Measurements from ENCODE around the gene MIPEP.

DNA sequence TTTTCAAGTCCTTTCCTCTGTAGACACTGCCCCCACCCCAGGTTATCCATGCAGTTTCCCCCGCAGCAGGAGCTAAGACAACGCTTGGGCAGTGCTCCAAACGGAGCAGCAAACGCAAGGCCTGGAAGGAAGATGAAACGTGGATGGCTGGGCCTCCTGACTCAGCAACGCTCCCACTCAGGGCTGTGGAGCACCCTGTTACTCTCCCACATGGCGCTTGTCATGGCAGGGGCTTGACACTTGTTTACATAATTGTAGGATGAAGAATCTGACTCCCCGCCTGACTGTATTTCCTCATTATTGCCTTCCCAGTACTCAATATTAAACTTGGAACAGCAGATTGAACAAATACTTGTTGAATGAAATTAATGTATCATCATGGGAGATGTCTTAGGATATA lies 8.9 kb upstream of the MIPEP start:
- TF ChIP-seq, protein P1, sequence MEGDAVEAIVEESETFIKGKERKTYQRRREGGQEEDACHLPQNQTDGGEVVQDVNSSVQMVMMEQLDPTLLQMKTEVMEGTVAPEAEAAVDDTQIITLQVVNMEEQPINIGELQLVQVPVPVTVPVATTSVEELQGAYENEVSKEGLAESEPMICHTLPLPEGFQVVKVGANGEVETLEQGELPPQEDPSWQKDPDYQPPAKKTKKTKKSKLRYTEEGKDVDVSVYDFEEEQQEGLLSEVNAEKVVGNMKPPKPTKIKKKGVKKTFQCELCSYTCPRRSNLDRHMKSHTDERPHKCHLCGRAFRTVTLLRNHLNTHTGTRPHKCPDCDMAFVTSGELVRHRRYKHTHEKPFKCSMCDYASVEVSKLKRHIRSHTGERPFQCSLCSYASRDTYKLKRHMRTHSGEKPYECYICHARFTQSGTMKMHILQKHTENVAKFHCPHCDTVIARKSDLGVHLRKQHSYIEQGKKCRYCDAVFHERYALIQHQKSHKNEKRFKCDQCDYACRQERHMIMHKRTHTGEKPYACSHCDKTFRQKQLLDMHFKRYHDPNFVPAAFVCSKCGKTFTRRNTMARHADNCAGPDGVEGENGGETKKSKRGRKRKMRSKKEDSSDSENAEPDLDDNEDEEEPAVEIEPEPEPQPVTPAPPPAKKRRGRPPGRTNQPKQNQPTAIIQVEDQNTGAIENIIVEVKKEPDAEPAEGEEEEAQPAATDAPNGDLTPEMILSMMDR (IDR thresholded peaks at IDR 0.05): no peak
- TF ChIP-seq POLR2A (IDR thresholded peaks at IDR 0.05): no peak

Data from transverse colon (tissue), 3 donors.